Esophagus (tissue), 2 donors: ENCODE data around the gene BTBD6. TPM values are rescaled to one million over a fixed set of nuclear protein-coding genes. Genes with fewer than 3 reads are reported as not detected.
A peak's percentile ranks its signal among the peaks of the same experiment; 100 is the strongest.

Experiments used
- H3K27ac ChIP-seq, 2 donors: one replicate each; pipeline ENCODE4 v1.5.1; 2013; ENCODE audit warnings: low read depth in 2 of 2, mild to moderate bottlenecking in 2 of 2, inconsistent platforms in 1 of 2, low read length in 1 of 2, moderate library complexity in 1 of 2
- H3K27me3 ChIP-seq, 2 donors: one replicate each; pipeline ENCODE4 v1.6.1; 2013; ENCODE audit warnings: low read length in 2 of 2, control low read depth in 1 of 2, mild to moderate bottlenecking in 1 of 2; ENCODE audit not compliant: insufficient read depth in 2 of 2, control insufficient read depth in 1 of 2
- H3K36me3 ChIP-seq, 2 donors: one replicate each; pipeline ENCODE4 v1.6.1; 2013; ENCODE audit warnings: low read length in 1 of 2; ENCODE audit not compliant: control insufficient read depth in 2 of 2, insufficient read depth in 2 of 2
- H3K4me1 ChIP-seq, 2 donors: one replicate each; pipeline ENCODE4 v1.6.1; 2013; ENCODE audit warnings: low read length in 1 of 2; ENCODE audit not compliant: control insufficient read depth in 2 of 2, insufficient read depth in 2 of 2
- H3K4me3 ChIP-seq, 2 donors: one replicate each; pipeline ENCODE4 v1.5.1; 2013; ENCODE audit warnings: low read length in 2 of 2, mild to moderate bottlenecking in 2 of 2, low read depth in 1 of 2, moderate library complexity in 1 of 2
- H3K9me3 ChIP-seq, 2 donors: one replicate each; pipeline ENCODE4 v1.6.1; 2013; ENCODE audit warnings: mild to moderate bottlenecking in 2 of 2, low read depth in 1 of 2, low read length in 1 of 2, moderate library complexity in 1 of 2; ENCODE audit not compliant: control insufficient read depth in 2 of 2, insufficient read depth in 1 of 2
- WGBS, 2 donors: extraction: QIAGEN DNeasy Blood & Tissue Kit; methylation state at CpG; one replicate each; pipeline ENCODE4 v1.1.7; 2013; 5-methylcytosine and 5-hydroxymethylcytosine counted together
- polyA plus RNA-seq, 2 donors: library from polyadenylated mRNA; stranded (reverse); fragments of 200-250 nt; gene quantifications; one replicate each; pipeline ENCODE4 v1.2.3, GENCODE V29; 2013
- donor health status: healthy with polysubstance abuse.
- donor health status: Bipolar disorder and iron deficiency.

The BTBD6 gene
- polyA plus RNA-seq, result 10 to 100 TPM; 47.5 to 49.8 TPM

DNA sequence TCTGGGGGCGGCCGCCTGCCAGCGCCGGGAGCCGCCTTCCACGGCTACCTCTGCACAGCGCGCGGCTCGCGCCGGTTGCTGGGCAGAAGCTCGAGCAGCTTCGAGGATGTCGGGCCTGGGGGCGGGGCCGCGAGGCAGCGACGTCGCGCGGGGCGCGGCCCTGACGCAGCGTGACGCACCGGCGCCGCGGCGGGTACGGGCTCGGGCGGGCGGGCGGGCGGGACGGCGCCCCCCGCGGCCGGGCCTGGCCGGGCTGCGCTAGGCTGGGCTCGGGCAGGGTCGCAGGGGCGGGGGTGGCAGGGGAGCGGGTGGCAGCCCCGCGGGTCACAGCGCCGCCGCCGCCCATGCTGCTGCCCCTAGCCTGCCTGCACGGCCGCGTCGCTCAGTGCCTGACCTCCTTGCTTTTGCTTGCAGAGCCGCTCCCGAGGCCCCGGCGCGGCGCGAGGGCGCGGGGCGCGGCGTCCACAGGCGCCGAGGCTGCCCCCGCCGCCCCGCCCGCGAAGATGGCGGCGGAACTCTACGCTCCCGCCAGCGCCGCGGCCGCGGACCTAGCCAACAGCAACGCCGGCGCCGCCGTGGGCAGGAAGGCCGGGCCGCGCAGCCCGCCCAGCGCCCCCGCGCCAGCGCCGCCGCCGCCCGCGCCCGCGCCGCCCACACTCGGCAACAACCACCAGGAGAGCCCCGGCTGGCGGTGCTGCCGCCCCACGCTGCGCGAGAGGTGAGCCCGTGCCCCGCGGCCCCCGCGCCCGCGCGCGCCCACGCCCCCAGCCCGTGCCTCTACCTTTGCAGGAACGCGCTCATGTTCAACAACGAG, at the start of gene BTBD6:
Gene BTBD6, plus strand, starts transcription at position 166 of the 814 bp plus-strand sequence. Its CDS starts 179 bp downstream, at position 345.
- Histone ChIP-seq H3K36me3 (peaks cover 8 to 38% of the 10 kb centered on the region in 2 donors), H3K27ac (peak within 1 kb of the TSS; percentile 94 to 97), H3K4me1 (peaks cover 11% of the 10 kb centered on the region in 2 donors), H3K9me3 (no peaks in the 10 kb centered on the region), H3K27me3 (no peaks in the 10 kb centered on the region), H3K4me3 (peak within 1 kb of the TSS; percentile 72 to 83)
- 1 to 15% methylated on average over 67 to 130 of the region's 130 CpGs for WGBS, 2 donors

DNA sequence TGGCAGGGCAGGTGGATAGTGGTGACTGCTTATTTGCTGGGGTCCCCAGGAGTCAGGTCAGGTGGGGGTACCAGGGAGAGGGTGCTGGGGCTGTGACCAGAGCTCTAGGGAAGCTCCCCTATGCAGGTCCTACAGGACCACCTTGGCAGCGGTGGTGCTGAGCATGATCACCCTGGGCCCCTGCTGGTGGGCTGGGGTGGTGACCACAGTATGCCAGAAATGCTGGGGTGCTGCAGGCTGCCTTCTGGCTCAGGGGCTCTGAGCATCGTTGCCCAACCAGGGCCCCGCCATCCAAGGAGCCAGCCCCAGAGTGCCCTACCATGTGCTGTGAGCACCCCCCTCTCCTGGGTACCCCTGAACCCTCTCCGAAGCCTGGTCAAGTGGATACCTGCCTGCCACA, 49.7 kb upstream of the BTBD6 start:
- WGBS, 2 donors, result 52 to 76% methylated on average over 4 of the region's 4 CpGs
- Histone ChIP-seq H3K4me3 (no peak overlapping the region), H3K4me1 (peaks cover 0 to 18% of the 10 kb centered on the region in 2 donors), H3K36me3 (no peaks in the 10 kb centered on the region), H3K27me3 (peaks cover 0 to 11% of the 10 kb centered on the region in 2 donors), H3K27ac (peak overlapping the region in 1 of 2 donors; percentile 19), H3K9me3 (peaks cover 0 to 3% of the 10 kb centered on the region in 2 donors)

DNA sequence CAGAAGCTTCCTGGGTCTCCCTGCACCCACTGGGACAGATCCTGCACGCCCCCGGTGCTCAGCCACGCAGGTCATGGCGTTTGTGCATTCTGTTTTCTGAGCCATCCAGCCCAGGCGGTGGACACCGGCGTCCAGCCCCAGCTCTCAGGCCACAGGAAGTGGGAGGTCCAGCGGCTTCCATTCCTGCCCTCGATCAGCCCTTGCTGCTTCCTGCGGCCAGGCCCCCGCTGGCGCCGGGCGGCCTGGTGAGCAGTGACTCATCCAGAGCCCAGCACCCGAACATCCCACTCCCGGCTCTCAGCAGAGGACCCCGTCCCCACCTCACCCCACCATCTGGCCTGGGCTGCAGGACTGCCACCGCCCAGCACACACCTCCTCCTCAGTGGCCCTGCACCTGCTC, 49.2 kb upstream of the BTBD6 start:
- peak overlapping the region in 1 of 2 donors; percentile 19 for H3K27ac ChIP-seq
- 51 to 65% methylated on average over 18 of the region's 18 CpGs for WGBS, 2 donors
- H3K9me3 ChIP-seq, result peaks cover 0 to 3% of the 10 kb centered on the region in 2 donors
- no peak overlapping the region for H3K4me3 ChIP-seq
- no peaks in the 10 kb centered on the region for H3K36me3 ChIP-seq
- H3K27me3 ChIP-seq, result peaks cover 0 to 11% of the 10 kb centered on the region in 2 donors
- peaks cover 2 to 21% of the 10 kb centered on the region in 2 donors for H3K4me1 ChIP-seq

DNA sequence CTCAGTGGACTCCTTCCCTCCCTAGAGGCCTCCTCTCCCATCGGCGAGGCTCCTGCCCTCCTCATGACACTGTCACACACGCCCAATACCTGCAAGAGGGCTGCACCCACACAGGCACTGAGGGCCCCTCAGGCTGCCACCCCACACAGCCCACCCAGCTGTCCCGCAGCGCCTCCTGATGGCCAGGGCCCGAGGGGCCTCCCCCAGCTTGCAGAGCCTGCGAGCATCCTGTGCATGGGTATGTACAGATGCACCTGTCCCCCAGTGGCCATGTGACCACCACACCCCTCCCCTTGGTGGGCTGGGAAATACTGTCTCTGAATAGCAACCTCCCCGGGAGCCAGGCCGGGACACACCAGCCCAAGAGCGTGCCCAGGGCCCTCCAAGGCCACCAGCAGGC, 48.3 kb upstream of the BTBD6 start:
- WGBS, 2 donors, result 84 to 87% methylated on average over 10 of the region's 10 CpGs
- H3K4me1 ChIP-seq, result peaks cover 8 to 24% of the 10 kb centered on the region in 2 donors
- no peak overlapping the region for H3K4me3 ChIP-seq
- no peaks in the 10 kb centered on the region for H3K36me3 ChIP-seq
- H3K27ac ChIP-seq, result no peak overlapping the region
- peaks cover 0 to 3% of the 10 kb centered on the region in 2 donors for H3K9me3 ChIP-seq
- H3K27me3 ChIP-seq, result peaks cover 0 to 11% of the 10 kb centered on the region in 2 donors

DNA sequence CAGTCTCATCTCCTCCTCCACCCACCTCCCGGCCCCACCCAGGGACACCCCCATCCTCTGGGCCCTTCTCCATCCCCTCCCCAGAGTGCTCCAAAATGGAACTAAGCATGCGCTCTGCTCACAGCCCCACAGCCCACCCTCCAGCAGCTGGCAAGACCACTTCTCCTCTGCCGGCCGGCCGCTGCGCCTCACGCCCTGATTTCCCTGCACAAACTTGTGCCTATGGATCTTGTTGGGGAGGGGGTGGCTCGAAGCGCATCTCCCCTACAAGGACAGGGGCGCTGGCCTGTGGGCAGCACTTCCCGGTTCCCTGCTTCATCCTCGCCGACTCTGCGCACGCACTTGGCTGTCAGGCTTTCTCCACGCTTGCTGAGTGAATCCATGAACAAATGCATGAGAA, 47.7 kb upstream of the BTBD6 start:
- H3K36me3 ChIP-seq, result no peaks in the 10 kb centered on the region
- H3K27me3 ChIP-seq, result peaks cover 0 to 11% of the 10 kb centered on the region in 2 donors
- peaks cover 8 to 24% of the 10 kb centered on the region in 2 donors for H3K4me1 ChIP-seq
- no peak overlapping the region for H3K27ac ChIP-seq
- H3K9me3 ChIP-seq, result peaks cover 0 to 3% of the 10 kb centered on the region in 2 donors
- WGBS, 2 donors, result 80 to 86% methylated on average over 16 of the region's 16 CpGs
- H3K4me3 ChIP-seq, result no peak overlapping the region

GRCh38 chr14:105201156-105201924, 47.0 kb upstream of the BTBD6 start:
- no peak overlapping the region for H3K4me3 ChIP-seq
- H3K27ac ChIP-seq, result no peak overlapping the region
- no peaks in the 10 kb centered on the region for H3K36me3 ChIP-seq
- H3K9me3 ChIP-seq, result no peaks in the 10 kb centered on the region
- H3K4me1 ChIP-seq, result peaks cover 8 to 20% of the 10 kb centered on the region in 2 donors
- WGBS, 2 donors, result 52 to 56% methylated on average over 28 of the region's 28 CpGs
- peaks cover 0 to 5% of the 10 kb centered on the region in 2 donors for H3K27me3 ChIP-seq

DNA sequence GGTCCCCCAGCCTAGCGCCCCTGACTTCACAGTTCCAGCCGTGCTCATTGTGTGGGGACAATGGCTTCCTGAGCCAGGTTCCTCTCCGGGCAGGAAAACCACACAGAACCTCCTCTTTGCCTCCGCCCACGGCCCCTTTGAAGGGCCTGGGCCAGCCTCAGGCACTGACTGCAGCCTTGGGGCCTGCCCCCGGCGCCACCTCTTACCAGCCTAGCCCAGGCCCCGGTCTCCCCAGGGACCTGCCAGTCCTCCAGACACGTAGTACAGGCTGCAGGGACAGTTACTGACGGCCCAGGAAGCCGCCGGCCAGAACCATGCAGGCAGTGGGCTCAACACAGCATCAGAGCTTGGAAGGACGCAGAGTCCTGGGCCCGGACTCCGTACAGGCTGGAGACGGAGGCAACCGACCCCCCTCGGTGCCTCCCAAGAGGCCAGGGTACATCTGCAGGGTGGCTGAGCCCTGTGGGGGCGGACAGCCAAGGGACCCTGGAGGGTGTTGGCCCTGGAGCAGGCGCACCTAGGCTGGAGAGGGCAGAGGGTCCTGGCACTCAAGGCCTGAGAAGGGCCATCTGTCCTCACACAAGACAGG, 46.3 kb upstream of the BTBD6 start:
- no peaks in the 10 kb centered on the region for H3K9me3 ChIP-seq
- H3K27ac ChIP-seq, result no peak overlapping the region
- WGBS, 2 donors, result 47 to 50% methylated on average over 20 of the region's 20 CpGs
- H3K4me3 ChIP-seq, result no peak overlapping the region
- no peaks in the 10 kb centered on the region for H3K27me3 ChIP-seq
- H3K36me3 ChIP-seq, result no peaks in the 10 kb centered on the region
- peaks cover 8 to 20% of the 10 kb centered on the region in 2 donors for H3K4me1 ChIP-seq

GRCh38 chr14:105203057-105203531, 45.2 kb upstream of the BTBD6 start:
- H3K4me3 ChIP-seq, result no peak overlapping the region
- H3K27ac ChIP-seq, result no peak overlapping the region
- WGBS, 2 donors, result 6 to 8% methylated on average over 18 of the region's 18 CpGs
- H3K9me3 ChIP-seq, result no peaks in the 10 kb centered on the region
- H3K27me3 ChIP-seq, result no peaks in the 10 kb centered on the region
- H3K4me1 ChIP-seq, result peaks cover 8 to 21% of the 10 kb centered on the region in 2 donors
- no peaks in the 10 kb centered on the region for H3K36me3 ChIP-seq

- Histone ChIP-seq H3K4me1 (peaks cover 8 to 21% of the 10 kb centered on the region in 2 donors), H3K9me3 (no peaks in the 10 kb centered on the region), H3K27ac (no peak overlapping the region), H3K27me3 (no peaks in the 10 kb centered on the region), H3K36me3 (no peaks in the 10 kb centered on the region), H3K4me3 (no peak overlapping the region)
- WGBS, 2 donors, result 52 to 71% methylated on average over 3 to 6 of the region's 6 CpGs
Measured at GRCh38 chr14:105203701-105204100, 44.6 kb upstream of the BTBD6 start.
